ENCODE results near the gene EIPR1.
A peak's percentile ranks its signal among the peaks of the same experiment; 100 is the strongest.
"Not testable (repeated sequence)": the region's sequence is repeated elsewhere in the genome, so short reads cannot be mapped to it uniquely, and the experiment has no call there.

Gene EIPR1

GRCh38 chr2:3399829-3400228, 22.2 kb upstream of the EIPR1 start:
- no peak for DNase-seq

- no peak for DNase-seq
These were observed 21.8 kb upstream of the EIPR1 start for GRCh38 chr2:3399381-3399780.

- no peak for DNase-seq
These were observed 21.2 kb upstream of the EIPR1 start for GRCh38 chr2:3398857-3399256.

- no peak for DNase-seq
These were observed 19.4 kb upstream of the EIPR1 start for GRCh38 chr2:3396920-3397559.

GRCh38 chr2:3392216-3392615, 14.6 kb upstream of the EIPR1 start:
- no peak for DNase-seq

GRCh38 chr2:3390041-3390440, 12.4 kb upstream of the EIPR1 start:
- no peak for DNase-seq

GRCh38 chr2:3389193-3389592, 11.6 kb upstream of the EIPR1 start:
- DNase-seq, result no peak

- no peak for DNase-seq
These were observed 10.8 kb upstream of the EIPR1 start for GRCh38 chr2:3388412-3388738.

- DNase-seq, result no peak
These were observed 10.2 kb upstream of the EIPR1 start for GRCh38 chr2:3387644-3388411.

- no peak for DNase-seq
These were observed 9.4 kb upstream of the EIPR1 start for GRCh38 chr2:3387011-3387410.

- no peak for DNase-seq
These were observed 8.9 kb upstream of the EIPR1 start for GRCh38 chr2:3386448-3386958.

- DNase-seq, result peak; percentile 26
These were observed 2.3 kb upstream of the EIPR1 start, which contains the start of gene TRAPPC12 for GRCh38 chr2:3379647-3380534. TSS of gene TRAPPC12 (plus strand) at chr2:3379694. CDS start at chr2:3387624, 7,930 bp downstream.

GRCh38 chr2:3379339-3379646, 1.7 kb upstream of the EIPR1 start:
- DNase-seq, result no peak

- no peak for DNase-seq
These were observed 373 bp downstream of the EIPR1 start for GRCh38 chr2:3377279-3377611.

GRCh38 chr2:3376821-3377220, 797 bp downstream of the EIPR1 start:
- DNase-seq, result no peak

- not testable (repeated sequence) for DNase-seq
These were observed 8.1 kb downstream of the EIPR1 start for GRCh38 chr2:3369340-3370181.

- no peak for DNase-seq
These were observed 9.3 kb downstream of the EIPR1 start for GRCh38 chr2:3368261-3368722.

- no peak for DNase-seq
These were observed 12.4 kb downstream of the EIPR1 start for GRCh38 chr2:3365219-3365618.

GRCh38 chr2:3361518-3362389, 15.9 kb downstream of the EIPR1 start:
- no peak for DNase-seq

GRCh38 chr2:3357926-3358325, 19.7 kb downstream of the EIPR1 start:
- DNase-seq, result no peak

- peak; percentile 27 for DNase-seq
These were observed 20.2 kb downstream of the EIPR1 start for GRCh38 chr2:3357446-3357845.

GRCh38 chr2:3356799-3357198, 20.8 kb downstream of the EIPR1 start:
- DNase-seq, result no peak
